WI38 (cell line): ENCODE results near the gene CDC42EP4.

Experiments used
- H3K4me3 ChIP-seq: 2 replicates; pipeline ENCODE4 v1.5.1; 2011; ENCODE audit warnings: low read depth, mild to moderate bottlenecking, control low read depth, low read length
- TF ChIP-seq, protein P1 (sequence below): IDR thresholded peaks from 2 replicates; pipeline ENCODE4 v1.5.1; 2012; ENCODE audit warnings: low read depth, mild to moderate bottlenecking, control low read depth, low read length

CDC42EP4 gene

DNA sequence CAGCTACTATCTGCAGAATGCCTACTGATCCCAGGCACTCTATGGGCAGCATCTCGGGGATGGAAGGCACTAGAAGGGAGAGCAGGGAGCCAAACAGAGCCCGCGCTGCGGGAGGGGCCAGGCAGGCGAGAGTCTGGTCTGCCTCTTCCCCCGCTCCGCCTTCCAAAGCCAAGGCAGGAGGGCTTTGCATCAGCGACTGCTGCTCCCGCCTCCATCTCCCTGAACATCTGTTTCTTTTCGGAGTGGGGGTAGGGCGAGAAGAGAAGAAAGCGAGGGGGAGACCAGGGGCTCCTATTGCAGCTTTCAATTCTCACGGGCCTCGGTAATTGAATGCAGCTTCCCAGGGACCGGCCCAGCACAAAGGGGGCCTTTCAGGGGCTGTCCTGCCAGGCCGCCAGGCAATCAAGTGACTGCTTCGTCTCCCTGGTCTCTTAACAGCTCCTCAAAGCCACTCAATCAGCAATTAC lies 31.4 kb upstream of the CDC42EP4 start:
- TF ChIP-seq, protein P1, sequence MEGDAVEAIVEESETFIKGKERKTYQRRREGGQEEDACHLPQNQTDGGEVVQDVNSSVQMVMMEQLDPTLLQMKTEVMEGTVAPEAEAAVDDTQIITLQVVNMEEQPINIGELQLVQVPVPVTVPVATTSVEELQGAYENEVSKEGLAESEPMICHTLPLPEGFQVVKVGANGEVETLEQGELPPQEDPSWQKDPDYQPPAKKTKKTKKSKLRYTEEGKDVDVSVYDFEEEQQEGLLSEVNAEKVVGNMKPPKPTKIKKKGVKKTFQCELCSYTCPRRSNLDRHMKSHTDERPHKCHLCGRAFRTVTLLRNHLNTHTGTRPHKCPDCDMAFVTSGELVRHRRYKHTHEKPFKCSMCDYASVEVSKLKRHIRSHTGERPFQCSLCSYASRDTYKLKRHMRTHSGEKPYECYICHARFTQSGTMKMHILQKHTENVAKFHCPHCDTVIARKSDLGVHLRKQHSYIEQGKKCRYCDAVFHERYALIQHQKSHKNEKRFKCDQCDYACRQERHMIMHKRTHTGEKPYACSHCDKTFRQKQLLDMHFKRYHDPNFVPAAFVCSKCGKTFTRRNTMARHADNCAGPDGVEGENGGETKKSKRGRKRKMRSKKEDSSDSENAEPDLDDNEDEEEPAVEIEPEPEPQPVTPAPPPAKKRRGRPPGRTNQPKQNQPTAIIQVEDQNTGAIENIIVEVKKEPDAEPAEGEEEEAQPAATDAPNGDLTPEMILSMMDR, result no peak
- peak overlapping the region; percentile 40 for H3K4me3 ChIP-seq

DNA sequence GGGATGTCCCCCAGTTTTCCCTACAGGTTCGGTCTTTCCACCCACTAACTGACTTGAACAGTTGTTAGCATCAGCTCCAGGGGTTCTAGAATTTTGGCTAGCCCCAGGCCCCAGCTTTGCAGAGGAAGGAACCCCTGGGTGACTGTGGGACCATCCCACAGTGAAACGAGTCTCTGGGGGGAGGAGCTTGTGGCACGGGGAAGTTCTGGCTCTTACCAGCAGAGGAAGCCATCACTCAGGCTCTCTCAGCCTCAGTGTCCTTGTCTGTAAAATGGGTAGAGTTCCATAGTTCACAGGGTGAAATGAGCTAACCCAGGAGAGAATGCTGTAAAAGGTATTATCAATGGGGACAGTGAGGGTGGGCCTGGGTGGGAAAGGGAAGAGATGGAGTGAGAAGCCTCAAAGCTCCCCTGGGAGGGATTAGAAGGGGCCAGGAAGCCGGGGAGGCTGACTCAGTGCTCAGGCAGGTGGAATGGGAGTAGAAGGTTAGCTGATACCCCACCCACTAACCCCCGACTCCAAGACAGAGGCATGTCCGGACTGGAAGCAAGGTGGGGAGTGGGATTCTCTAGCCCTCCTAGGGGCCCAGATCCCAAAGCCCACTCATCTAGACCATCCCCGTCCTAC lies 30.9 kb upstream of the CDC42EP4 start:
- TF ChIP-seq, protein P1, result no peak
- peak overlapping the region; percentile 40 for H3K4me3 ChIP-seq

DNA sequence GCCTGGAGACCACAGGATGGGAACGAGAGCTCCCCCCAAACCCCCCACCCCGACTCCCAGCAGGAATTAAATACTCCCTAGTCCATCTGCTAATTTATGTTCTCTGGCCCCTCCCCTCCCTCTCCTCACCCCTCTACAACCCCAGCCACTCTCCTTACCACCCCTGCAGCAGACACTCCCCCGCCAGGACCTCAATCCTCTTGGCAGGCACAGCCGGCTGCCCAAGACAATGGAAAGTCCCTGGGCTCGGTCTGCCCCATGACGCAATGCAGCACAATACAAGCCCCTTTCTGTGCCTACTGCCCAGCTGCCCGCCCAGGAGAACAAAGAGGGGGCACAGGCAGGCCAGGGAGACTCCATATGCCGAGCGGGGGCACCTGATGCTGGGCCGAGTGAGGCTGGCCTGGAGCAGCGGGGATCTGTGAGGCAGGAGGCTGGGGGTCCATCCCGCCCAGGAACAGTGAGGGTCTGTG lies 30.3 kb upstream of the CDC42EP4 start:
- no peak overlapping the region for H3K4me3 ChIP-seq
- TF ChIP-seq, protein P1, result no peak

DNA sequence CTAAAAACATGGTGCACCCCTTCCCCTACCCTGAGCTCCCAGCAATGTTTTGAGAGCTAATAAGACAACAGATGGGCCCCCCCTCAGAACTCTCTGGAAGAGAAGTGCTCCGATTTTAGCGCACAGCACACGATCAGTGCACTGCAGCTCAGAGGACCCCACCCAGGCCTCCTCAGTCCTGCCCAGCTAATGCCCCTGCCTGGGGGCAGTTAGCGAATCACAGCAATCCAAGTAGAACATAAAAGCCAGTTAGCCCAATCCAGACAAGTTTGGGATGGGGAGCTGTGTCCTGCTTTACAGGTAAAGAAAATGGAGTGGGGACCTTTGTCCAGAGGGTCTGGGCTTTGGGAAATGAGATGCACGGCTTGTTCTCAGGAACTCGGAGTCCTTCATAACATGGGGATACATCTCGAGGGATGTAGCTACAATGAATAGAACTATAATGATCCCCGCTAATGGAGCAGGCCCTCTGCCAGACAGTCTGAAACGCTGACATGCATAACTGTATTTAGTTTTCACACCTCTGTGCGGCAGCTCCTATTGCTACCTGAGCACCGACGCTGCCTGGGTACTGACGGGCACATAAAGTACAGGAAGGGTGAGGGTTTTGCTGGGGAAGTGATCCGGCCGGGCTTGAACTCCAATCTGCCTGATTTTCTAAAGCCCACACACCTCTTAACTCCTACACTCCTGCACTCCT lies 29.7 kb upstream of the CDC42EP4 start:
- TF ChIP-seq, protein P1, result no peak
- no peak overlapping the region for H3K4me3 ChIP-seq

DNA sequence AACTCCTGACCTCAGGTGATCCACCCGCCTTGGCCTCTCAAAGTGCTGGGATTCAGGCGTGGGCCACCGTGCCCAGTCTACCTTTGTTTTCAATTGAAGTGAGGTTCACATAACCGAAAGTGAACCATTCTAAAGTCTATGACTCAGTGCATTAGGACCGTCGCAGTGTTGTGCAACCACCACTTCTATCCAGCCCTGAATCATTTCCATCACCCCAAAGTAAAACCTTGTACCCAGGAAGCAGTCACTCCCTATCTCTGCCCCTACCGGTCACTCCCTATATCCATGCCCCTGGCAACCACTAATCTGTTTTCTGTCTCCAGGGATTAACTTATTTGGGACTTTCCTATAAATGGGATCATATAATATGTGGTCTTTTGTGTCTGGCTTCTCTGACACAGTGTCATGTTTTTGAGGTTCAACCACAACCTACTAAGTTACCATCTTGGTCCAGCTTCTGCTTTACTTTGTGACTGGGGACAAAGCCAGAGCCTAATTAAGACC lies 28.3 kb upstream of the CDC42EP4 start:
- TF ChIP-seq, protein P1, result peak; percentile 59
- 0 out of 2 replicates have a peak overlapping the region, but pooled peaks have one; percentile 18 for H3K4me3 ChIP-seq

DNA sequence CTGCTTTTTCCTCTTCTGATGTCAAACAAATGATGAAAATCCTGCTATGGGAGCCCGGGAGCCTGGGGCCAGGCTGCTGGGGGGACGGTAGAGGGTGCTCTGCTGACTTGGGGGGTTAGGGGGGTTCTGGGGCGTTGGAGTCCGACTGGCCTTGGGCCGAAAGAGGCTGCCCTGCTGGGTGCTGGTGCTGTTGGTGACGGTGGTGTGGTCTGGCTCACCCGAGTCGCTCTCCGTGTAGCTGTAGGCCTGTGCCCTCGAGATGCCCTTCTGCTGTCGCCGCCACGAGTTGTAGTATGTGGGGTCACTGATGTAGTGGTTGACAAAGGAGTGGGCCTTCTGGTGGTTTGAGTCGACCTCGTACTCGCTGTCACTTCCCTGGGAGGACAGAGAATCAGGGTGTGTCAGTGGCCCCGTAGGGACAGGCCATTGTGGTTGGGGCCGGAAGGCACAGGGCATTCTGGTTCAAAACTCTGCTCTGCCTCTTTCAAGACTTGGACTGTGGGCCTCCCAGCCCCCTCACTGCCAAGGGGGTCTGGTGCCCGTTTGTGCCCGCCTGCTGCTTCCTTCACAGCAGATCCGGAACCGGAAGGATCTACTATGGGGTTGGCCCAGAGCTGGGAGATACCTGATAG lies 26.9 kb upstream of the CDC42EP4 start:
- peak overlapping the region; percentile 48 for H3K4me3 ChIP-seq
- TF ChIP-seq, protein P1, result no peak
